Bone marrow (tissue), 2 donors: ENCODE data around the gene HDC.

Source experiments
- DNase-seq, 2 donors: peaks; one replicate each; lab custom pipeline; 2025; lab: John Stamatoyannopoulos, UW

HDC gene

DNA sequence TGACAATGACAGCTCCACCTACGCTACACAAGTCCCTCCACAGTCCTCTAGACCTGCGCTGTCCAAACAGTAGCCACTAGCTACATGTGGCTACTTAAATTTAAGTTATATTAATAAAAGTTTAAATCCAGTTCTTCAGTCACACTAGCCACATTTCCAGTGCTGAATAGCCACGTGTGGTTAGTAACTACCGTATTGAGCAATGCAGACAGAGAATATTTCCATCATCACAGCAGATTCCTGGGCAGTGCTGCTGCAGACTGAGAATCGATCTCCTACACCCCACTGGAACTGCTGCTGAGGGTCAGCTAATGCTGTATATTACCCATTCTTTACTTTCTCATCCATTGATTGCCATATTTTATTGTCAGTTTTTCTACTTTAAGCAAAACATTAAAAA is 40.9 kb downstream of the HDC start:
- DNase-seq: no peak

DNA sequence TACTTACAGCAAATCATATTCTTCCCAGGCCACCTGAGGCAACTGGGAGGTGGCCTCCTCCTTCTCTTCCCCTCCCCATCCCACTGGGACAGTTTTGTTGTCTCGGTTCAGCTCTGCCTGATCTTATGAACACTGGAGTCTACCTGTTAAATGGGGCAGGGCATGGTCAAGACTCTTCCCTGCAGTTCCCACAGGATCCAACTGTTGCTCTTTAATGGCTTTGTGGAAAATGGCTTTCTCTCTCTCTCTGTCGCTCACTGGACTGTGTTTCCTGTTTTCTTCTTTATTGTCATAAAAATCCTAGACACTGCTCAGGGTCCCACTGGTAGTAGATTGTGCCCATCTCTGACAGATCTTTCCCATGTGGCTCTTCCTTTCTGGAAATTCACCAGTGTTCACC is 43.3 kb downstream of the HDC start:
- no peak for DNase-seq

DNA sequence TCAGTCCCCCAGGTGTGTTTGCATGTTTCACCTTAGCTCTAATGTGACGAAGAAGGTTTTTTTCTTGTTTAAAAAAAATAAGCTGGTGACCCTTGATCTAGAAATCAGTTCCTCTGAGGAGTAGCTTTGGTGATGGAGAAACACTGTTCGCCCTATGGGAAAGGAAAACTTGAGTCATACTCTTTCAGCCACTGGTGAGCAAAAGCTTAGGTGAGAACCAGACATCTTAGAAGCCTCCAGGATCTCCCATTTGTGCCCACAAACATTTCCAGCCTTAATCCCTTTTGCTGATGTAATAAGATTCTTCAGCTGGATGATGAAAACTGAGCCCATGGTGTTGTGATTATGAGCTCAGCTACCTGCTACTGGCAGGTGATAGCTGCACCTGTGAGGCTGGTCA is 45.7 kb downstream of the HDC start:
- DNase-seq: no peak

GRCh38 chr15:50218691-50219090 is 46.8 kb downstream of the HDC start:
- no peak for DNase-seq

DNA sequence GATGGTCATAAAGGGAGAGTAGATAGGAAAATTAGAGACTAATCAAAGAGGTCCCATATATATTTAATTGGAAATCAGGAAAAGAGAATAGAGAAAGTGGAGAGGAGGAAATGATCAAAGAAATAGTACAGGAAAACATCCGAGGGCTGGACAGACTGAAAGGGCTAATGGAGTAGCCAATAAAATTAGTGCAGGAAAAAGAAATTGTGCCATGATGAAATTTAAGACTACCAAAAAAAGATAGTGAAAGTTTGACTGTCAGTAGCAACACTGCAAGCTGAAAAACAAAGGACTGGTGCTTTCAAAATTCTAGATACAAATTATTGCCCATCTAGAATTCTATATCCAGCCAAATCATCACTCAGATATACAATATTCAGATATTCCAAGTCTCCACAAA is 47.2 kb downstream of the HDC start:
- DNase-seq: no peak

DNA sequence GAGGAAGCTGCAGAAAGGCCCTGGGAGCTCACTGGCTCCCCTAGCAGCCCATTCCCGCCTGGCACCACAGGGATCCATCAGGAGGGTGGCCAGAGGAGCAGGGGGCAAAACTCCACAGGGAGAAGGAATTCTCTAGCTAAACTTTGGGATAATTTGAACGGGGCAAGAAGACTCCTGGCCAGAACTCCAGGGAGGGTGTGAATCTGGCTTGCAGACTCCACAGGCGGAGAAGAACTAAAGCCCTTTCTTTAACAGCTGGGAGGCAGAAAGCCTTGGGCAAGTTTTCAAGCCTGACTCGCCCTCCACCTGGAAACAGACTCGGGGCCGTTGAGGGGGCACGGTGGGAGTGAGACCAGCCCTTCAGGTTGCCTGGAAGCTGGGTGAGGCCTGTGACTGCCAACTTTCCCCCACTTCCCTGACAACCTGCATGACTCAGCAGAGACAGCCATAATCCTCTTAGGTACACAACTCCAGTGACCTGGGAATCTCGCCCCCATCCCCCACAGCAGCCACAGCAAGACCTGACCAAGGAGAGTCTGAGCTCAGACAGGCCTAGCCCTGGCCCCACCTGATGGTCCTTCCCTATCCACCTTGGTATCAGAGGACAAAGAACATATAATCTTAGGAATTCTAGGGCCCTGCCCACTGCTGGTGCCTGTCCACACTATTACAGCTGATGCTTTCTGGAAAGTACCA is 54.9 kb downstream of the HDC start:
- no peak for DNase-seq

DNA sequence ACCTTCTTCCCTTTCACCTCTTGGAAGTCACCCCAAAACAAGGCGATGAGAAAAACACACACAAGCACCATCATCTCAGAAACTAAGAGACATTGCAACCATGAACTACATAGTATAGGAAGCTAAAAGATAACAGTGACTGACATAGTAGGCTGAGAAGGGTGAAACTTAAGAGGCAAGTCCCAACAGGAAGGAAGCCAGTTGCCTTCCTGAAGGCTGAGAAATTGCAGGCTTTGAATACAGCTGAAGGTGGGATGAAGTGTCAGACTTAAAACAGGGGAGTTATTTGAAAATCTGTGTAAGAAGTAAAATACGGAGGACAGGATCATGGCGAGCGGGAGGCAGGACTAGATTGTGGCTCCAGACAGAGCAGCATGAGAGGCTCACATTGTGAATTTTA is 55.7 kb downstream of the HDC start:
- no peak for DNase-seq

DNA sequence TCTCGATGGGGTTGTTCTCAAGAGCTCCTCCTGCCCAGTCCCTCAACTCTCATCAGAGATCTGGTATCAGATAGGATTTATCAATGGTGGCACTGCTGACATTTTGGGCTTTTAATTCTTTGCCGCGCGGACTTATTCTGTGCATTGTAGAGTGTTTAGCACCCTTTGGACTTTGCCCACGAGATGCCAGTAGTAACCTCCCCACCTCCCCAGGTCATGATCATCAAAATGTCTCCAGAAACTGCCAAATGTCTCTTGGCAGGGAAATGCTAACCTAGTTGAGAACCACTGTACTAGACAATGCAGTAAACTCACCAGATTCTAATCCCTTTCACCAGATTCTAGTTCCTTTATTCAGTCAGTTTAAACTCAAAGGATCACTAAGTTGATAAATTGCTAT is 59.5 kb downstream of the HDC start:
- no peak for DNase-seq

GRCh38 chr15:50202003-50202402 is 63.5 kb downstream of the HDC start:
- no peak for DNase-seq

DNA sequence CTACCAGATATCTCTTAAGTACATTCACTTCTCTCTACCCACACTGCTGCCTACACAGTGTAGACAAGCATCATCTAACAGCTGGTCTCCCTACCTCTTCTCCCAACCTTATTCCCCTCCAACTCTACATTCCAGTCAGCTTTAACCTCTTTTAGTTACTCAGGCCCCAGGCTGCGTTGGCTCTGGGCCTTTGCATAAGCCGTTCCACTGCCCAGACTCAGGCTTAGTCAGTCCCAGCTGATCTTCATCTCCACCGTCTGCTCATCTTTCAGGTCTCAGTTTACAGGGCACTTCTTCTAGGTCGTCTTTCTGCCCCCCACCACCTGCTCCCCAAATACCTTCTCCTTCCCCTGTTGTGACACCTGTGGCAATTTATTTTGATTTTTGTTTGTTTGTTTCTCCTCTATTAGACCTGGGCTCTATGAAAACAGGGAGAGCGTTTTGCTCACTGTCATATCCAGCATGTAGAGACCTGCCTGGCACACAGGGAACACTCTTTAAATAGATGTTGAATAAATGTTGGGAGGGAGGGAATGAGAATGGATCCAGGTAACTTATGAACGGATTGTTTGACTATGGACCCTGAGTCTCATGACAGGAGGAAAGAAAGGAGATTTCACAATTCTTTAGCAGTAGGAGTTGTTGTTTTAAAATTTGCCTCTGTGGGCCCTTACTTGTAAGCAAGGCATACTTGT is 72.5 kb downstream of the HDC start:
- DNase-seq: no peak

DNA sequence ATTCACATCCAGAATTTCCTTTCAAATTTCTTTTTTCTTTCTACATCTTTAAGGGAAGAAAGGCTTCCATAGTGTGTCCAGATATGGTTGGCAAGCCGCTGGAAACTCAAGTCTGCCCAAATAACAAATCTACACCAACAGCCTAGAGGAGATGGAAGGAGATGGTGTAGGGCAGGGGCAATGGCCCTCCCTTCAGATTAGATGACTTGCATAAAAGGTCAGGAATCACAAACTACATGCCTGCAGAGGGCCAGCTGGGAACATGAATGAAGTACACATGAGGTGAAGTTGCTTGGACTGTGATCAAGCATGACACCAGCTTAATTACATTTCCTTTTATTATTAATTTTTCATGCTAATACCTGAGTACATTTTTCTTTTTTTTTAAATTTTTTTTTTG is 73.4 kb downstream of the HDC start:
- DNase-seq: no peak
